ENCODE data around the gene KRT12.
"Not testable (repeated sequence)": the region's sequence is repeated elsewhere in the genome, so short reads cannot be mapped to it uniquely, and the experiment has no call there.

The KRT12 gene

GRCh38 chr17:40817103-40817682 lies 49.8 kb downstream of the KRT12 start:
- no peak for TF ChIP-seq CTCF (IDR thresholded peaks at IDR 0.05; ENCODE audit: borderline replicate concordance, insufficient read depth, low read depth, low read length)
- H3K4me3 ChIP-seq (ENCODE audit: low read depth, low read length), result no peak overlapping the region

- H3K4me3 ChIP-seq (ENCODE audit: low read depth, low read length), result no peak overlapping the region
- no peak for TF ChIP-seq CTCF (IDR thresholded peaks at IDR 0.05; ENCODE audit: borderline replicate concordance, insufficient read depth, low read depth, low read length)
Observed at GRCh38 chr17:40816569-40816968, 50.5 kb downstream of the KRT12 start.

- no peak overlapping the region for H3K4me3 ChIP-seq (ENCODE audit: low read depth, low read length)
- no peak for TF ChIP-seq CTCF (IDR thresholded peaks at IDR 0.05; ENCODE audit: borderline replicate concordance, insufficient read depth, low read depth, low read length)
Observed at GRCh38 chr17:40815381-40815780, 51.6 kb downstream of the KRT12 start.

- not testable (repeated sequence) for H3K4me3 ChIP-seq (ENCODE audit: low read depth, low read length)
Observed at GRCh38 chr17:40814657-40815056, 52.4 kb downstream of the KRT12 start.

GRCh38 chr17:40813804-40814203 lies 53.2 kb downstream of the KRT12 start:
- no peak for TF ChIP-seq CTCF (IDR thresholded peaks at IDR 0.05; ENCODE audit: borderline replicate concordance, insufficient read depth, low read depth, low read length)
- no peak overlapping the region for H3K4me3 ChIP-seq (ENCODE audit: low read depth, low read length)

GRCh38 chr17:40812639-40813038 lies 54.4 kb downstream of the KRT12 start:
- TF ChIP-seq CTCF (IDR thresholded peaks at IDR 0.05; ENCODE audit: borderline replicate concordance, insufficient read depth, low read depth, low read length), result no peak
- H3K4me3 ChIP-seq (ENCODE audit: low read depth, low read length), result no peak overlapping the region
